HEK293 (cell line): ENCODE results near the gene ZDHHC14.

Experiments used
- CTCF ChIP-seq: fragments of 450-650 bp; formaldehyde crosslinking; IDR thresholded peaks from 2 replicates; pipeline ENCODE4 v1.5.1; 2016; ENCODE audit warnings: missing biosample characterization, missing genetic modification characterization
- ZNF202 ChIP-seq: fragments of 450-650 bp; formaldehyde crosslinking; IDR thresholded peaks from 2 replicates; pipeline ENCODE4 v1.5.1; 2016; ENCODE audit warnings: missing biosample characterization, missing genetic modification characterization, borderline replicate concordance
- ZNF274 ChIP-seq, 2 experiments: fragments of 200-500 bp in 1 of 2; fragments of 450-650 bp in 1 of 2; sonication (Bioruptor generic) in 1 of 2; formaldehyde crosslinking in 1 of 2; IDR thresholded peaks; 2 replicates each; pipeline versions ENCODE4 v1.5.1 to v1.6.1; 2014 to 2016; ENCODE audit warnings: borderline replicate concordance in 1 of 2, inconsistent platforms in 1 of 2, low read length in 1 of 2, missing biosample characterization in 1 of 2, missing genetic modification characterization in 1 of 2

- TF ChIP-seq ZNF274 (IDR thresholded peaks at IDR 0.05; ENCODE audit: low read length) = no peak
- TF ChIP-seq ZNF274 (tag by site-specific recombination; IDR thresholded peaks at IDR 0.05; ENCODE audit: borderline replicate concordance) = no peak
- no peak for TF ChIP-seq CTCF (tag by site-specific recombination)
- no peak for TF ChIP-seq ZNF202 (tag by site-specific recombination)
Measured at GRCh38 chr6:157665180-157665579, 284.2 kb downstream of the ZDHHC14 start.
